Ishikawa (cell line): Measurements from ENCODE around the gene TBC1D22A.

ENCODE experiments used
- CEBPB ChIP-seq: IDR thresholded peaks from 2 replicates; pipeline ENCODE4 v1.6.1; 2012
- CREB1 ChIP-seq: IDR thresholded peaks from 2 replicates; pipeline ENCODE4 v1.6.1; 2012; ENCODE audit warnings: low read depth
- EGR1 ChIP-seq: IDR thresholded peaks from 2 replicates; pipeline ENCODE4 v1.6.1; 2012
- EP300 ChIP-seq: IDR thresholded peaks from 2 replicates; pipeline ENCODE4 v1.6.1; 2012; ENCODE audit warnings: borderline replicate concordance
- FOXM1 ChIP-seq: IDR thresholded peaks from 2 replicates; pipeline ENCODE4 v1.6.1; 2012; ENCODE audit warnings: low read depth, borderline replicate concordance
- NFIC ChIP-seq: IDR thresholded peaks from 2 replicates; pipeline ENCODE4 v1.6.1; 2012
- RAD21 ChIP-seq: IDR thresholded peaks from 2 replicates; pipeline ENCODE4 v1.6.1; 2012; ENCODE audit warnings: low read depth
- TAF1 ChIP-seq: IDR thresholded peaks from 2 replicates; pipeline ENCODE4 v1.6.1; 2012; ENCODE audit warnings: low read depth, mild to moderate bottlenecking
- TCF12 ChIP-seq: IDR thresholded peaks from 2 replicates; pipeline ENCODE4 v1.6.1; 2012; ENCODE audit warnings: low read depth
- TEAD4 ChIP-seq: IDR thresholded peaks from 2 replicates; pipeline ENCODE4 v1.6.1; 2012
- YY1 ChIP-seq: IDR thresholded peaks from 2 replicates; pipeline ENCODE4 v1.6.1; 2012; ENCODE audit warnings: low read depth
- ZBTB7A ChIP-seq: IDR thresholded peaks from 2 replicates; pipeline ENCODE4 v1.6.1; 2012; ENCODE audit warnings: low read depth
- TF ChIP-seq, protein P1 (sequence below): IDR thresholded peaks from 2 replicates; pipeline ENCODE4 v1.6.1; 2012; ENCODE audit warnings: low read depth, mild to moderate bottlenecking
- TF ChIP-seq, protein P2 (sequence below): IDR thresholded peaks from 2 replicates; pipeline ENCODE4 v1.6.1; 2012
- TF ChIP-seq, protein P3 (sequence below): IDR thresholded peaks from 2 replicates; pipeline ENCODE4 v1.6.1; 2012

The TBC1D22A gene

DNA sequence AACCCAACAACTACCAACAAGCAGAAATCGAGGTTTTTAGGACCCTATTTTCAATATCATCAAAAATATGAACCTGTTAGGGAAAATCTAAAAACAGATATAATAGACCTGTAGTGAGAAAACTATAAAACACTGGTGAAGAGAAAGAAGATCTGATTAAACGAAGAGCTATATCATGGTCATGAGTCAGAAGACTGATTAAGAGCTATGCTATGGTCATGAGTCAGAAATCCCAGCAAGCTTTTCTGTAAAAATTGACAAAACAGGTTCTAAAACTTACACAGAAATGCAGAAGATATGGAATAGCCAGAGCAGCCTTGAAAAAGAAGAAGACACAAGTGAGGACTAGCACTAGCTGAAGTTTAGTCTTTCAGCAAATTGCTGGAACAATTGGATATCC, 345.0 kb downstream of the TBC1D22A start:
- TF ChIP-seq, protein P1, sequence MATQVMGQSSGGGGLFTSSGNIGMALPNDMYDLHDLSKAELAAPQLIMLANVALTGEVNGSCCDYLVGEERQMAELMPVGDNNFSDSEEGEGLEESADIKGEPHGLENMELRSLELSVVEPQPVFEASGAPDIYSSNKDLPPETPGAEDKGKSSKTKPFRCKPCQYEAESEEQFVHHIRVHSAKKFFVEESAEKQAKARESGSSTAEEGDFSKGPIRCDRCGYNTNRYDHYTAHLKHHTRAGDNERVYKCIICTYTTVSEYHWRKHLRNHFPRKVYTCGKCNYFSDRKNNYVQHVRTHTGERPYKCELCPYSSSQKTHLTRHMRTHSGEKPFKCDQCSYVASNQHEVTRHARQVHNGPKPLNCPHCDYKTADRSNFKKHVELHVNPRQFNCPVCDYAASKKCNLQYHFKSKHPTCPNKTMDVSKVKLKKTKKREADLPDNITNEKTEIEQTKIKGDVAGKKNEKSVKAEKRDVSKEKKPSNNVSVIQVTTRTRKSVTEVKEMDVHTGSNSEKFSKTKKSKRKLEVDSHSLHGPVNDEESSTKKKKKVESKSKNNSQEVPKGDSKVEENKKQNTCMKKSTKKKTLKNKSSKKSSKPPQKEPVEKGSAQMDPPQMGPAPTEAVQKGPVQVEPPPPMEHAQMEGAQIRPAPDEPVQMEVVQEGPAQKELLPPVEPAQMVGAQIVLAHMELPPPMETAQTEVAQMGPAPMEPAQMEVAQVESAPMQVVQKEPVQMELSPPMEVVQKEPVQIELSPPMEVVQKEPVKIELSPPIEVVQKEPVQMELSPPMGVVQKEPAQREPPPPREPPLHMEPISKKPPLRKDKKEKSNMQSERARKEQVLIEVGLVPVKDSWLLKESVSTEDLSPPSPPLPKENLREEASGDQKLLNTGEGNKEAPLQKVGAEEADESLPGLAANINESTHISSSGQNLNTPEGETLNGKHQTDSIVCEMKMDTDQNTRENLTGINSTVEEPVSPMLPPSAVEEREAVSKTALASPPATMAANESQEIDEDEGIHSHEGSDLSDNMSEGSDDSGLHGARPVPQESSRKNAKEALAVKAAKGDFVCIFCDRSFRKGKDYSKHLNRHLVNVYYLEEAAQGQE = no peak
- TF ChIP-seq RAD21 = no peak
- TF ChIP-seq, protein P2, sequence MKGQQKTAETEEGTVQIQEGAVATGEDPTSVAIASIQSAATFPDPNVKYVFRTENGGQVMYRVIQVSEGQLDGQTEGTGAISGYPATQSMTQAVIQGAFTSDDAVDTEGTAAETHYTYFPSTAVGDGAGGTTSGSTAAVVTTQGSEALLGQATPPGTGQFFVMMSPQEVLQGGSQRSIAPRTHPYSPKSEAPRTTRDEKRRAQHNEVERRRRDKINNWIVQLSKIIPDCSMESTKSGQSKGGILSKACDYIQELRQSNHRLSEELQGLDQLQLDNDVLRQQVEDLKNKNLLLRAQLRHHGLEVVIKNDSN = no peak
- no peak for TF ChIP-seq CREB1
- TF ChIP-seq YY1 = no peak
- TF ChIP-seq TAF1 = no peak
- TF ChIP-seq NFIC = no peak
- no peak for TF ChIP-seq TCF12
- TF ChIP-seq, protein P3, sequence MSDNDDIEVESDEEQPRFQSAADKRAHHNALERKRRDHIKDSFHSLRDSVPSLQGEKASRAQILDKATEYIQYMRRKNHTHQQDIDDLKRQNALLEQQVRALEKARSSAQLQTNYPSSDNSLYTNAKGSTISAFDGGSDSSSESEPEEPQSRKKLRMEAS = no peak
- TF ChIP-seq CEBPB = no peak
- TF ChIP-seq ZBTB7A = no peak
- no peak for TF ChIP-seq FOXM1
- no peak for TF ChIP-seq TEAD4
- no peak for TF ChIP-seq EGR1
- no peak for TF ChIP-seq EP300

DNA sequence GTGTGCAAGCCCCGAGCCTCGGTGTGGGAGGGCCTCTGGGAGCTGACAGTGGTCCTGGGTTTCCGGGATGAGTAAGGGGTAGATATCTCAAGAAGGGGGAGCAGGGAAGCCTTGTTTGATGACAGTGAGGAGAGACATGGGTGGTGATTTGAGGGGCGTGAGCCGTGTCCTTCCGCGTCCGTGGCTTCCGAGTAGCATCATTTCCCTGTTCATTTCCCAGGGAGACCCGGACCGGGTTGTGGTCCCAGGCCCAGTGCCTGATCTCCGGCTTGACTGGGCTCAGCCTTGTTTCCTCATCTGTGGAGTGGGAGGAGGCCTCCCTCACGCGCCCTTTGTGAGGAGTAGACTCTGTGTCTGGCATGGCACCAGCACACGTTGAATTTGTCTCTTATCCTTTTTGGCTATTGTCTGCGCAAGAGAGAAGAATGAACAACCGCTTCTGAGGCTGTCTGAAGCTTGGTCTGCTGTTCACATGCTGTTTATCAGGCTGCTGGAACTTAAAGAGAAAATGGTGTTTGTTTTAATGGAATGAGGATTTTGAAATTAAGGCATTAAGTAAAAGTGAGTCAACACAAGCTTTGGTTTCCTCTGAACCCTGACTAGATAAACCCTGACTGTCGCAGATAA, 348.5 kb downstream of the TBC1D22A start:
- TF ChIP-seq TEAD4 (no peak), CREB1 (no peak), RAD21 (no peak), EP300 (no peak), NFIC (no peak), FOXM1 (no peak), TAF1 (no peak), YY1 (no peak), CEBPB (no peak), ZBTB7A (no peak), EGR1 (no peak), TCF12 (no peak)
- TF ChIP-seq, protein P3 = no peak
- TF ChIP-seq, protein P2 = no peak
- TF ChIP-seq, protein P1 = no peak

DNA sequence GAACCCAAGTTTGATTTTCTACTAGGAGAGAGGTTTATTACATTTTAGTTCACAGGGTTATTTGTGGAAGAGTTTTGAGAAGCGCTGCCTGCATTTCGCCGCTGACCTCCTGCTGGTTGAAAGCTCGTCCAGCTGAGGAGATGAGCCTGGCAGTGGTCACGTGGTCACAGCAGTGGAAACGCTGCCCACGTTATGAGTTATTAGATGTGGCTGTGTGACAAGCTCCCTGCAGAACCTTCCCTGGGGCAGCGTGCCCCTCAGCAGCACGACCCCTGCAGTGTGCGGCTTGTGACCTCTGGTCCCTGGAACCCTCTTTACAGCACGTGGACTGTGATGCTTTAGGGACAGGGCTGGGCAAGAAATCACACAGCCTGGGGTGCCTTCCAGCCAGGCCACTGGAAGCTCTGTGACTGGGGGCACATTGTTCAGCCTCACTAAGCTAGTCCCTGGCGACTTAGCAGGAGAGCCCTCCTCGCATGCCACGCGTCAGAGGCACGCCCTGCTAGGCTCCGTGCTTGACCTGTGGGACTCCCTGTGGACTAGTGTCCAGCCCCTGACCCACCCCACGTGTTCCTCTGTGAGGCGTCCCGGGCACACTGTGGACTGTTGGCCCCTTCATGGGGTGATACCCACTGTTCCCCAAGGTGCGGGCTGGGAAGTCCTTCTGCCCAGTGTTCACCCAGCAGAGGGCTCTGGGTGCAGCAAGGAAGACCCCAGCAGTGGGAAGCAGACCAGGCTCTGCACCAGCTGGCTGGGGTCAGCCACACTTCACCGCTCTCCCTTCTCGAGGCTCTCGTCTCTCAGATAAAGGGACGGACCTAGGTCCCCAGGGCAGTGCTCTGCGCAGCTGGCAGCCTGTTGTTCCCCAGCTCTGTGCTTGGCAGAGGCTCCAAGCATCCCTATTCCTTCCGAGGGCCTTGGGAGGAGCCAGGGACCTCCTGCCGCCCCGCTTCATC, 349.5 kb downstream of the TBC1D22A start:
- no peak for TF ChIP-seq RAD21
- TF ChIP-seq EGR1 = no peak
- TF ChIP-seq TAF1 = no peak
- no peak for TF ChIP-seq TEAD4

DNA sequence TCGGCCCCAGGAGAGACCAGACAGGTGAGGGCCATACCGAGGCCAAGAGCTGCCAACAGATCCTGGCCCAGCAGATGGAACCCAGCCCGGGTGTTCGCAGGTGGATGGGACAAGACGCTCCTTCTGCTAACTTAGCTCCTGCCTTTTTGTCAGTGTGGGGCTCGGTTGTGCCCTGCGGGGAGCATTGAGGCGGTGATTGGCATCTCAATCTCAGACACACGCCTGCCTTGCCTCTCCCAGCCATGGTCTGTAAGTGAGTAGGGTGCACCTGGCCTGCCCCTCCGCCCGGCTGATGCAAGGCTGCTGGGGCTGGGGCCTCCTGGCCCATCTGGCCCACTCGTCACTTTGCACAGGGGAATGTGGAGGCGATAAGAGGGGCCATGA, 350.1 kb downstream of the TBC1D22A start:
- TF ChIP-seq, protein P2 = no peak
- TF ChIP-seq RAD21 = no peak
- TF ChIP-seq NFIC = no peak
- TF ChIP-seq, protein P1 = no peak
- TF ChIP-seq CREB1 = no peak
- no peak for TF ChIP-seq CEBPB
- TF ChIP-seq EGR1 = no peak
- no peak for TF ChIP-seq YY1
- TF ChIP-seq, protein P3 = no peak
- TF ChIP-seq TEAD4 = no peak
- TF ChIP-seq TCF12 = no peak
- TF ChIP-seq TAF1 = no peak
- no peak for TF ChIP-seq EP300
- no peak for TF ChIP-seq FOXM1
- no peak for TF ChIP-seq ZBTB7A
